GM12891 (cell line): ENCODE measurements around the gene IP6K1.

Experiments used
- POLR2A ChIP-seq: IDR thresholded peaks from 2 replicates; pipeline ENCODE4 v1.6.1; 2011; ENCODE audit warnings: low read depth, low read length, control low read depth
- POLR2AphosphoS5 ChIP-seq: IDR thresholded peaks from 2 replicates; pipeline ENCODE4 v1.6.1; 2011; ENCODE audit warnings: low read depth, low read length, control low read depth
- SPI1 ChIP-seq: IDR thresholded peaks from 2 replicates; pipeline ENCODE4 v1.6.1; 2011; ENCODE audit warnings: low read depth, low read length, control low read depth
- TAF1 ChIP-seq: IDR thresholded peaks from 2 replicates; pipeline ENCODE4 v1.6.1; 2011; ENCODE audit warnings: low read depth, low read length, control low read depth

- TF ChIP-seq POLR2A (no peak), POLR2AphosphoS5 (no peak), TAF1 (no peak), SPI1 (no peak)
These were observed 781 bp upstream of the IP6K1 start for GRCh38 chr3:49787182-49787464.
